GM19397 (cell line): Measurements from ENCODE around the gene KYAT1.
"Not testable (repeated sequence)": the region's sequence is repeated elsewhere in the genome, so short reads cannot be mapped to it uniquely, and the experiment has no call there.

Experiments used
- ATAC-seq: cut with Tn5 transposase; IDR thresholded peaks from one replicate; pipeline ENCODE4 v1.9.1; 2021; ENCODE audit warnings: mild to moderate bottlenecking, moderate library complexity; ENCODE audit not compliant: unreplicated experiment

The KYAT1 gene

DNA sequence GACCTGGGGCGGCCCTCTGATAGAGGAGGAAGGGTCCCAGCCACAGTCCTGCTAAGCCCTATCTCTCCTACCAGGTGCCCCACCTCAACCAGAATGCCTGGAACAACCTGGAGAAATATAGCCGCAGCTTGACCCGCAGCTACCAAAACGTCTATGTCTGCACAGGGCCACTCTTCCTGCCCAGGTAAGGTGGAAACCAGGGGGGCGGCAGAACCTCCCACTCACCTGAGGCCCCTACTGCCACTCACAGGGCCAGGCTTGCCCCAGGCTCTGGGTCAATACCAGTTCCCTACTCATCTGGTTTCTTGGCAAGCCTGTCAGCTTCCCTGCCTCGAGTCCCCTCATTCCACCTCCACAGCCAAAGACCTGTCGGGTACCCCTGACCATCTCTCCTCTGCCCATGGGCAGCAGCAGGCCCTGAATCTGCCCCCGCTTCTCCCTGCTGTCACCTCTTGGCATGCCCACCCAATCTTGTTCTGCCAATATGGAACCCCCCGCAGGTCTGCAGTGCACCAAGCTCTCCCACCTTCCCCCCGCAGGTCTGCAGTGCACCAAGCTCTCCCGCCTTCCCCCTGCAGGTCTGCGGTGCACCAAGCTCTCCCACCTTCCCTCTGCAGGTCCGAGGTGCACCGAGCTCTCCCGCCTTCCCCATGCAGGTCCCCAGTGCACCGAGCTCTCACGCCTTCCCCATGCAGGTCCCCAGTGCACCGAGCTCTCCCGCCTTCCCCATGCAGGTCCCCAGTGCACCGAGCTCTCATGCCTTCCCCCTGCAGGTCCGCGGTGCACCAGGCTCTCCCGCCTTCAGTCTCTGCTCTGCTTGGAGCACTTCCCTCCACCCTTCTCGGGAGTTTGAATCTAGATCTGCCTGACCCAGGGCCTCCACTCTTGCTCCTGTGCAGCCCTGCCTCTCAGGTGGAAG lies 60.8 kb downstream of the KYAT1 start:
- no peak for ATAC-seq

DNA sequence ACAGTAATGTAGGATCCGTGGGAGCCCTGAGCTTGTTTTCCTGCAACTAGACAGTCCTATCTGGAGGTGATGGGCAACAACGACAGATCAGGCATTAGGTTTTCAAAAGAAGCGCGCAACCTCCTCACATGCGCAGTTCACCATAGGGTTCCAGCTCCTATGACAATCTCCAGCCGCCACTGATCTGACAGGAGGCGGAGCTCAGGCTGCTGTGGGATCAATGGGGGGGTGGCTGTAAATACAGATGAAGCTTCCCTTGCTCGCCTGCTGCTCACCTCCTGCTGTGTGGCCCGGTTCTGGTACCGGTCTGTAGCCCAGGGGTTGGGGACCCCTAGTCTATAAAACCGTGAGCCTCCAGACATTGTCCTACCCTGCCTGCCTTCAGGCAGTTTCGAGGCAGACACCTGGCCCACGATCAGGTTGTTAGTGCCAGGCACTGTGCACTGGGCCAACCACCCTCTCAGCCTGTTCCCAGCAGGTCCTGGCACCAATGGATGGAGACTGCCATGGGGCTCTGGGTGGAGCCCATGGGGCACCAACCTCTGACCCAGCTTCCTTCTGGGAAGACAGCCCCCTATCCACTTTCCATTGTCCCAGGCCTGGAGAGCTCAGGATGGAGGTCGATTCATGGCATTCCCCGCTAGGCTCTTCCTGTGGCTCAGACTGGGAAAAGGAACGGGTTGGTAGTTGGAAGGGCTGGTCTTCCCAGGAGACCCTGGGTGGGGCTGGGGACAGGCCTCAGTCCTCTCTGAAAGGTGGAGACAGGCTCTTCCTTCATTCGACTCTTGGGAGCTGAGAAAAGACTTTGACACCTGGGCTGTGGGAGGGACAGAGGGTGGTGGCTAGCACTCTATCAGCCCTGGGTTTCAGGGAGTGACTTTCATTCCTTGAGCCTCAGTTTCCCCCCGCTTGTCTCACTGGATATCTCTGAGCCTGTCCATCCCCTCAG lies 61.8 kb downstream of the KYAT1 start:
- ATAC-seq, result no peak

DNA sequence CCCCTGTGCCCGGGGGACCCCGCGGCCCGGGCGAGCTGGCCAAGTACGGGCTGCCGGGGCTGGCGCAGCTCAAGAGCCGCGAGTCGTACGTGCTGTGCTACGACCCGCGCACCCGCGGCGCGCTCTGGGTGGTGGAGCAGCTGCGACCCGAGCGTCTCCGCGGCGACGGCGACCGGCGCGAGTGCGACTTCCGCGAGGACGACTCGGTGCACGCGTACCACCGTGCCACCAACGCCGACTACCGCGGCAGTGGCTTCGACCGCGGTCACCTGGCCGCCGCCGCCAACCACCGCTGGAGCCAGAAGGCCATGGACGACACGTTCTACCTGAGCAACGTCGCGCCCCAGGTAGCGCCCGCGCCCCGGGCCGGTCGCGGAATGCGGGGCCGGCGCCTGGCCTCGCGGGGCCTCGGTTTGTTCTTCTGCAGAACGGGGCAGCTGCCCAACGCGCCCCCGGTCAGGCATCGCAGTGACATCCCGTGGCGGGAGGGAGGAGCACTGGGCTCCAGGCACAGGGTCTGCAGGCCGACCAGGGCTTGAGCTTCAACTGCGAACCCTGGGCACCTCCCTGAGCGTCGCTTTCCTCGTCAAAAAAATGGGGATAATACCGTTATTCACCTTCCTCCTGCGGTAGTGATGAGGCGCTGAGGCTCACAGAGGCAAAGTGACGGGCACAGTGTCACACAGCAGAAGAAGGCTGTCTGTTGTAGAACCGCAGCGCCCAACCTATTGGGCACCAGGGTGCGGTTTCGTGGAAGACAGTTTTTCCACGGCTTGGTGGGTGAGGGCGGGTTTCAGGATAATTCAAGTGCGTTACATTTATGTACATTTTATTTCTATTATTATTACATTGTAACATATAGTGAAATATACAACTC lies 62.7 kb downstream of the KYAT1 start:
- peak; percentile 40 for ATAC-seq

DNA sequence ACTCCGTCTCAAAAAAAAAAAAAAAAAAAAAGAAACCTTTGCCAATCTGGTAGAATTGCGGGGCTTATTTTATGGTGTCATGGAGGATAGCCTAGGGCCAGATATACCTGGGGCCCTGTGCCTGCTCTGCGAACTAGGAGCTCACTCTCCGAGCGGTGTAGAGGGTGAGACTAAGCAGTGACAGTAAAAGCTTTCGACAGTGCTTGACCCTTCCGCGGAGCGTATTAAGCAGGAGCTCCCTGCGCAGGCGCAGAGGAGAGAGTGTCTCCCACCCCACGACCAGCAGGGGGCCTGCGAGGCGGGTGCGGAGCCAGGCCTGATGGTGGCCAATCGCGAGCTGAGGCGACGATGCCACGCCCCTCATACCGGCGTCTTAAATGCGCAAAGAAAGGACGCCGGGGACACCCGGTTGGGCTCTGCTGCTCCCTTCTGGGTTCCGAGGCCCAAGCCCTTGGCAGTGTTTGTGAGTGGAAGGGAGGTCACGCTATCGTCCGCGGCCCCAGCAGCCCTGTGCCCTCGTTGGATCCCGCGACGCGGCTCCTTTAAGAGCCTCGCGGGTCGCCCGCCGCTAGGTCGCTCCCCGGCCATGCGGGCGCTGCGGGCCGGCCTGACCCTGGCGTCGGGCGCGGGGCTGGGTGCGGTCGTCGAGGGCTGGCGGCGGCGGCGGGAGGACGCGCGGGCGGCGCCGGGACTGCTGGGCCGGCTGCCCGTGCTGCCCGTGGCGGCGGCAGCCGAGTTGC lies 63.5 kb downstream of the KYAT1 start, which contains the start of gene ENDOG:
ENDOG (plus strand) TSS at position 402 of the 740 bp plus-strand sequence; CDS start at position 587, 185 bp downstream.
- ATAC-seq, result peak; percentile 85

DNA sequence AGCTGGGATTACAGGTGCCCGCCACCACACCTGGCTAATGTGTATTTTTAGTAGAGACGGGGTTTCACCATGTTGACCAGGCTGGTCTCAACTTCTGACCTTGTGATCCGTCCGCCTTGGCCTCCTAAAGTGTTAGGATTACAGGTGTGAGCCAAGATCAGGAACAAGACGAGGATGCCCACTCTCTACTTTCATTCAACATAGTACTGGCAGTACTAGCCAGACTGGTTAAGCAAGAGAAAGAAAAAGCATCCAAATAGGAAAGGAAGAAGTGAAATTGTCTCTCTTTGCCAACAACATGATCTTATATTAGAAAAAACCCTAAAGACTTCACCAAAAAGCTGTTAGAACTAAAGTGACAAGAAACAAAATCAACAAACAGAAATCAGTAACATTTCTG lies 70.9 kb downstream of the KYAT1 start:
- ATAC-seq, result no peak

DNA sequence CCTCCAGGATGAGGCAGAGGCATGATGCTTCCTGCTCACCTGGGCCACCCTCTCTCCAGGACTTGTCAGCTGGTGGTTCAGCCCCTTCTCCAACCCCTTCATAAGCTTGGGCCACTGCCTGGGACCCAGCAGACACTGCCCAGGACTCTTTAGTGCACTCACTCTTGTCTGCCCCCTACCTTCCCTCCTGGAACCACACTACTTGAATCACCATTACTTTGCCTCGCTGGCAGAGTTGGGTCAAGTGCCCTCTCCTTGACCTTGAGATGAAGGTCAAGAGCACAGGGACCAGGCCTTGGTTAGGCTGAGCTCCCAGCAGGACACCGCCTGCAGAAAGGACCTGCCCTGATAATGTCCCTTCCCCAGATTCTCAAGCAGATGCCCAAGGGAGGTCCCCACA lies 71.9 kb downstream of the KYAT1 start:
- ATAC-seq, result no peak

DNA sequence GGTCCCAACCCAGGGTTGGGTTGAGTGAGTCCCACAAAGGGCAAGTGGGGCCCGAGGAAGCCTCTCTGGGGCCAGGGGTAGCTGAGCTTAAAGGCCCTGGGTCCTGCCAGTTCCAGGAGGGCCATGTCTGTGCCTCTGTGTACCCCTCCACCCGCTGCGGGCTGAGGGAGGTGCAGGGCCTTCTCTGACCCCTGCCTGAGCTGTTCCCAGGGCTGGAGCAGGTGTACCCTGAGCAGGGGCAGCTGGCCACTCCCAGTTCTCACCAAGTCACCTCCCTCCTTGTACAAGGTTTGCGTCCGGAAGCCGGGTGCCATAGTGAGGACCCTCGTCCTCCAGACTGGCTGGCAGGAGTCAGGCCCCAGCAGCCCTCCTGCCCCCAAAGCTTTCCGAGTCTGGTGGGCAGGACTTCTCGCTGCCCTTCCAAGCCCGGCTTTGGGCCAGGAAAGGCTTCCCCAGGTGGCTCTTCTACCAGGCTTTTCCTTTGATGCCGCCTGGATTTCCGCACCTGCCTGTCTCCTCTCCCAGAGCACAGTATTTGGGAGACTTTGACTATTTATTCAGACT lies 72.6 kb downstream of the KYAT1 start:
- no peak for ATAC-seq

DNA sequence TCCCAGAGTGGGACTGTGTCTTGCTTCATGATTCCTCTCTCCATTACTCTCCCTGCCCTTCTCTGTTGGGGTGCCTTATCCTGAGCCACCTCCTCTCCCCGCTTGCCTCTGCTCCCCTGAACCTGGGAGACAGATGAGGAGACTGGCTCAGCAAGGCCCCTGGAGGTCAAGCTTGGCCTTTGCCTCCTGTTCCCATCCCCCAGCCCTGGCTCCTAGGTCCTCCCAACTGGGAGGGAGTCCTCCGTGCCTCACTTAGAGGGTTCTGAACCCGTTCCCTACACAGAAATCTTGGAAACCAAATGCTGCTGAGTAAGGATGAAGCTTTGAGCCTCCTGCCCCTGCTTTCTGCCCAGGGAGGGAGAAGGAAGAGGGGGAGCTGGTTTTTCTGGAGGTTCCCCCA lies 73.2 kb downstream of the KYAT1 start:
- ATAC-seq, result no peak

DNA sequence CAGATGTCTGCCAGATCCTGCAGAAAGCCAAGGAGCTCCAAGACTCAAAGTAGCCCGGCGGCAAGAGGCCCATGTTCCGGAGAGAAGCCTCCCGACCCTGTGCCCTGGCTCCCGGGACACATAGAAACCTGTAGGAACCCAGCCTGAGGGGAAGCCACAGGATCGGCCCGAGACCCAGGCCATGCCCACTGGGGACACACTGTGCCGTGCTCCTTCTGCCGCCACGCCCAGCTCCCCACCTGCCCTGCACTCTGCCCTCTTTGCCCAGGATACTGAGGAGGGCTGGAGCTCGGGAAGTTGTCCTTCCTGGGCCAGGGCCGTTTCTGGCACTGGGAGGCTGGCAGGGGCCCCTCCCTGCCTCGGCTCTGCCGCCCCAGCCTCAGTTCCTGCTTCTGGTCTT lies 73.9 kb downstream of the KYAT1 start:
- ATAC-seq, result no peak

DNA sequence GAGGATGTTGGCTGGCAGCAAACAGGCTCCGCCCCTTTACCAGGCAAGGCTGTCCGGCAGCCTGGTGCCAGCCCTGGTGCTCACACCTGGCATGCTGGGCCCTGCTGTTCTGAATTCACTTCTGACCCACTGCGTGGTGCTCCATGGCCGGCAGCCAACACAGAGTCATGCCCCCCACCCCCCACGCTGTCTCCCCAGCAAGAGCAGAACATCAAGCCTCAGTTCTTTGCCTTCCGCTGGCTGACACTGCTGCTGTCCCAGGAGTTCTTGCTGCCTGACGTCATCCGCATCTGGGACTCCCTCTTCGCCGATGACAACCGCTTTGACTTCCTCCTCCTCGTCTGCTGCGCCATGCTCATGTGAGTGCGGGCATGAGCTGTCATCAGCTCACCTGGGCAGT lies 76.1 kb downstream of the KYAT1 start:
- ATAC-seq, result no peak

DNA sequence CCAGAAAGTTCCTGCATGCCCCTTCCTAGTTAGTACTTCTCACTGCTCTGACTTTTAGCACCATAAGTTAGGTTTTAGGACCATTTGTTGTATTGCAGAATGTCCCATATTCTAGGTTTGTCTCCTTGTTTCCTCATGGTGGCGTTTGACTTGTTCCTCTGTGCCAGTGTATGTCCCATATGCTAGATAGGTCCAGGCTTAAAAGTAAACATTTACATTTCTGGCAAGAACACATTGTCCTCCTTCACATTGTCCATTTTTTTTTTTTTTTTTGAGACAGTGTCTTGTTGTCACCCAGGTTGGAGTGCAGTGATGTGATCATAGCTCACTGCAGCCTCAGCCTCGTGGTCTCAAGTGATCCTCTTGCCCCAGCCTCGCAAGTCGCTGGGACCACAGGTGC lies 79.3 kb downstream of the KYAT1 start:
- ATAC-seq, result no peak

DNA sequence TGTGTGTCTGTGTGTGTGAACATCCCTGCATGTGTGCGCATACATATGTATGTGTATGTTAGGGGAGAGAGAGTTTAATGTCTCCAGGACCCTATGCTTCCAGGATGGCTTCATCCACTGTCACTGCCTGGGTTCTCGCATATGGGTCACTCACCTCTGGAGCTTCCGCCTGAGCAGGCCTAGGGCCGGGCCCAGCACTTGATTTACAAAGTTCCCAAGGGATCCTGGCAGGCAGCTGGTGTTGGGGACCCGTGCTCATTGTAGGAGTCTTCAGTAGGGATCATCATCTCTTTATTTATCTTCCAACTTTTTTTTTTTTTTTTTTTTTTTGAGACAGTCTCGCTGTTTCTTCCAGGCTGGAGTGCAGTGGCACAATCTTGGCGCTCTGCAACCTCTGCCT lies 81.7 kb downstream of the KYAT1 start:
- no peak for ATAC-seq

DNA sequence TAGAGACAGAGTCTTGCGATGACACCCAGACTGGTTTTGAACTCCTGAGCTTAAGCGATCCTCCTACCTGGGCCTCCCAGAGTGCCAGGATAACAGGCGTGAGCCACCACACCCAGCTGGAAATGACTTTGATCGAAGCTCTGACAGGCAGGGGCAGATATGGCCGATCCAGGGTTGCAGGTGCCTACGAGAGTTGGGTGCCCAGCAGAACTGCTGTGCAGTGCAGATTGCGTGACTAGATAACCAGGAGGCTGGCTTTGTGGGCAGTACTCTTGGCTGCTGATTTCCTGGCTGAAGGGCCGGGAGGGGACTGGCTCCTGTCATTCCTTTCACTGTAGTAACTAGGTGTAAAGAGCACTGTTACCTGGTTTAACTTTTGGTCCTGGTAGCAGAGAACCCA lies 82.9 kb downstream of the KYAT1 start:
- ATAC-seq, result no peak

DNA sequence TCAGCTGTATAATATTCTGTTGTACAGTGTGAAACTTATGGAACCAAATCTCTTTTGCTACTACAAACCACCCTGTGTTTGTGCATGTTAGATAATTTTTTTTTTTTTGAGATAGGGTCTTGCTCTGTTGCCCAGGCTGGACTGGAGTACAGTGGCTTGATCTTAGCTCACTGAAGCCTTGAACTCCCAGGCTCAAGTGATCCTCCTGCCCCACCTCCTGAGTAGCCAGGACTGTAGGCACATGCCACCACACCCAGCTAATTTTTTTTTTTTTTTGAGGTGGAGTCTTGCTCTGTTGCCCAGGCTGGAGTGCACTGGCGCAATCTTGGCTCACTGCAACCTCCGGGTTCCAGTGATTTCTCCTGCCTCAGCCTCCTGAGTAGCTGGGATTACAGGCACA lies 86.8 kb downstream of the KYAT1 start:
- ATAC-seq, result not testable (repeated sequence)

DNA sequence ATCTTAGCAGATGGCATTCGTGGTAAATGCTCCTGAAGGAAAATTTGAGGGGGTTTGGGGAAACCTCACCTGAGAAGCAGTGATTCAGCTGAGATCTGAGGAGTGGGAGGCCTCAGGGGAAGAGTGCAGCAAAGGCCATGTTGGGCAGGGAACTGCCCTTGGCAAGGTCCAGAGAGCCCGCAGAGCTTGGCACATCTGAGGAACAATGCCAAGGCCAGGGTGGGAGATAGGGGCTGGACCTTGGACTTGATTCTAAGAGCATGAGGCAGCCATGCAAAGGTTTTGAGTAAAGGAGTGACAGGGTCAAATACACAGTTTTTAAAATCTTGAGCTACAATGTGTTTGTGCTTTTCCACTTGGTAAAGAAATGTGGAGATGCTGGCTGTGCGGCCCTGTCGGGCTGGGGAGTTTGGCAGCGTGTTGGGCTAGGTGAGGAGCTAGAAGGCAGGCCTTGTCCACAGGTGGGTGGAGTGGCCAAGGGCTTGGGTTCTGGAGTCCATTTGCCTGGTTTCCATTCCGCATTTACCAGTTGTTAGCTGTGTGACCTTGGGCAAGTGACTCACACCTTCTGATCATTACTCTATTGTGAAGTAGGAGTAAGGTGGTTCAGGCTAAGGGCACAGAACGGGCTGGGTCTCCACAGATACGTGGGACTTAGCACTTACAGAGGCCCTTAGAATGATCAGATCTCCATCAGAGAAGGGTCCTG lies 88.6 kb downstream of the KYAT1 start:
- ATAC-seq, result no peak

DNA sequence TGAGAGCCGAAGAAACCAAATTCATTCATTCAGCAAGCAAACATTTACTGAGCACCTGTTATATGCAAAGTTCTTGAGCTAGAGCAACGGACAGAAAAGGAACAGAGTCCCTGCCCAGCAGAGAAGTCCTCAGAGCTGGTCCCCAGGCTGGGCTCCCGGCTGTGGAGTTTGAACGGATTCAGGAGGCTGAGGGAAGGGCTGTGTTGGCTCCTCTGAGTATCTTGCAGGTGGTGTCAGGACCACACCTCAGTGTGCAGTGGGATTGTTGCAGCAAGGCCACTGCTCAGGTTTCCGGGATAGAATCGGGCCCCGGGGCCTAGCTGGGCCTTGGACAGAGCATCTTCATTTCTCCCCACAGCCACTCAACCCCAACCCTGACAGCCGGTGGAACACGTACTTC lies 89.6 kb downstream of the KYAT1 start:
- no peak for ATAC-seq

DNA sequence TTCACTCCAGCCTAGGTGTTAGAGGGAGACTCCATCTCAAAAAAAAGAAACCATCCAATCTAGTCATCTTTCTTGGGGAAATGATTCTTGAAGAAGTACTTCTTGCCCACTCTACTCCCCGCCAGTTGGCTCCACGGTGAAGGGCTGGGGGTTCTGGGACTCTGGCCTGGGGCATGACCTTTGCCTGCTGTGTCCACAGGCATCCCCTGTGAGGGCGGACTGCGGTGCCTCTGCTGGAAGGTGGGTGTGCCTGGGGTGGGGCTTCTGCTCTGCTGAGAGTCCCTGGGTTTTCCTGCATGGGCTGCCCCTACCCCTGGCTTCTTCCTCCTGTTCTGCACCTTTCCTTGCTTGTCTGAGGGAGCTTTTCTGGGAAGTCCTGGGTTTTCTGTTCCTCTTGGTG lies 91.2 kb downstream of the KYAT1 start:
- ATAC-seq, result no peak

DNA sequence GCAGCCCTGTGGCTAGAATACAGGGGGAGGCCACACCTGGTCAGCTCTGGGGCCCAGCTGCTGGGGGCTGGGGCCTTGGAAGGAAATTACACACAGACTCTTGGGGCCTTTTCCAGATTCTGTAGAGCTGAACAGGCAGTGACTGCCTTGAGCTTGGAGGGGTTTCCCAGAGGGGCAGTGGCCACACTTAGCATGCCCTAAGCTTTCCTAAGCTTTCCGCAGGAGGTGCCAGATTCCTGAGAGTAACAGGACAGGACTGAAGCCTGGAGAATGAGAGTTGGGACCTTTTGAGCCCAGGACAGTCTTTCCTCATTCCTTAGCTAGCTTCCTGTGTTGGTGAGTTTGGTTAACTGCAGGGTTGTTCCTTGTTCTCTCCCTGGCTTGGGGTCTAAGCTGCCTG lies 93.3 kb downstream of the KYAT1 start:
- no peak for ATAC-seq

DNA sequence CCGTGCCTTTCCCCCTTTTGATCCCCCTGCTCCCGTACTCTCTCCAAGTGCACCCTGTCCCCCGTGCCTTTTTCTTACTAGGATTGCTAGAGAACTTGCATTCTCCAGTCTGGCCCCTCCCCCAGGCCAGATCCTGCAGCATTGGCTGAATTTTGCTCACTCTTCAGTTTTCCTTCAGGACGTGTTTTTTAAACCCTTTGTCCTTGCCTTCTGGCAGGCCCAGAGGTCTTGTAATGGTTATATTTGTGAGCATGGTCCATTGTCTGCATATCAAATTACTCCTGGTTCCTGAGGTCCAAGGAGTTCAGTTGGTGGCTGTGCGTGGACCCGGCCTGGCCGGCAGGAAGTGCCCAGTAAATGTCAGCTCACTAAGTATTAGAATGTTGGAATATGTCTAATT lies 94.1 kb downstream of the KYAT1 start:
- ATAC-seq, result no peak
